ENCODE results near the gene CEP68.
"Not testable (repeated sequence)": the region's sequence is repeated elsewhere in the genome, so short reads cannot be mapped to it uniquely, and the experiment has no call there.

The CEP68 gene

DNA sequence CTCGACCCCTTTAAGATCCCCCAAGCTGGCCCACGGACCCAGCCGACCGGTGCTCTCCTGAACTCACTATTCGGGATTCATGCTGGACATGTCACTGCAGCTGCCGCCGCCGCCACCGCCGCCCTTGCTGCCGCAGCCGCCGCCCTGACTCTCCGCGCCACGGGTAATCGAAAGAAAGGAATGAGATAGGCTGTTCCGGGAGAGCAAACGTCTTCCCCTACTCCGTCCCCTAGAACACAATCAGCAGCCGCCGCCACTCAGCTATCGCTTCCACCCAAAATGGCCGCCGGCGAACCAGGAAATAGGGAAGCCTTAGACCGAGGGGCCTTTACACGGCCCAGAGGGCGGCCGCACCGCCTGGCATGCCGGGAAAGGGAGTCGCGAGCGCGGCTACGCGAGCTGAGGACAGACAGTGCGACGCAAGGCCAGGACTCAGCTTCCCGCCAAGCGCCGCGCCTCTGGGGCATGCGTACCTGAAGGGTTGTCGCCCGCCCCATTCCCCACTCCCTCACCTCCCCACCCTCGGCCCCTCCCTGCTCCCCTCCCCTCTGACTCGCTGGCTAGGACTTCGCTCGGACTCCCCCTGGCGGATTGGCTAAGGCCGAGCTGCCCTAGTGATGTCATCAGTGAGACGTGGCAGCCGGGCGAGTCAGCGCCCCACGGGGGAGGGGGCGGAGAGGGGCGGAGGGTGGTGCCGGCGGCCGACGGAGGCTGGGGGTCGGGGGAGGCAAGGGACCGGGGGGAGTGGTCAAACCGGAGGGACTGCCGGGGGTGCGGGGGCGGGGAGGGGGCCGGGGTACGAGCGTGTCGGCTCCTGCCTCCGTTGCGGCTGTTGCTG is 73.8 kb downstream of the CEP68 start, which contains the start of gene RAB1A:
Gene RAB1A (minus strand): TSS at position 281 of the 838 bp plus-strand sequence. CDS start 191 bp downstream, at position 90.
- DNase-seq (ENCODE audit: low read depth in 2 of 2), result peak; percentile 97 to 98

DNA sequence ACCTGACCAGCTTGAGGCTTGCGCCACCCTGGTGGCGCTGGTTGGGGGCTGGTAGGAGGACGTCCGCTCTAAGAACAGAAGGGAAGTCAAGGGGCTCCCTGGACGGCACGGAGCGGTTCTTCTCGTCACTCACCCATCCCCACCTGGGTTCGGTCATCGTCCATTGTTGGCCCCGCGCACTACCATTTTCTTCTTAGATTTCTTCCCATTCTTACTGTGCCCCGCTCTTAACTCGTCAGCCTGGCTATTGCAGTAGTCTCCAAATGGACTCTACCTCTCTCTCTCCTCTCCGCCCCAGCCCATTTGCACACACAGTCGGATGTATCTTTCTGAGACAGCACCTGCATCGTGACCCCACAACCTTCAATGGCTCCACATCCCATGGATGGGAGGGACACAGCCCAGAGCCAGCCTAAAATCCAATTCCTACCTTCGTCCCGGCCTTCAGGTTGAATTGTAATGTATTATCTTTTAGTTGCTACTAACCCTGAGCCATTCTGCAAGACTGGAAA is 74.5 kb downstream of the CEP68 start:
- DNase-seq (ENCODE audit: low read depth in 2 of 2), result no peak

DNA sequence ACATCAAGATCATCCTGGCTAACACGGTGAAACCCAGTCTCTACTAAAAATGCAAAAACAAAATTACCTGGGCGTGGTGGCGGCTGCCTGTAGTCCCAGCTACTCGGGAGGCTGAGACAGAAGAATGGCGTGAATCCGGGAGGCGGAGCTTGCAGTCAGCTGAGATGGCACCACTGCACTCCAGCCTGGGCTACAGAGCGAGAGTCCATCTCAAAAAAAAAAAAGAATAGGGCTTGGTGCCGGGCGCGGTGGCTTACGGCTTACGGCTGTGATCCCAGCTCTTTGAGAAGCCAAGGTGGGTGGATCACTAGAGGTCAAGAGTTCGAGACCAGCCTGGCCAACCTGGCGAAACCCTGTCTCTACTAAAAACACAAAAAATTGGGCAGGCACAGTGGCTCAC is 76.7 kb downstream of the CEP68 start:
- not testable (repeated sequence) for DNase-seq (ENCODE audit: low read depth in 2 of 2)

DNA sequence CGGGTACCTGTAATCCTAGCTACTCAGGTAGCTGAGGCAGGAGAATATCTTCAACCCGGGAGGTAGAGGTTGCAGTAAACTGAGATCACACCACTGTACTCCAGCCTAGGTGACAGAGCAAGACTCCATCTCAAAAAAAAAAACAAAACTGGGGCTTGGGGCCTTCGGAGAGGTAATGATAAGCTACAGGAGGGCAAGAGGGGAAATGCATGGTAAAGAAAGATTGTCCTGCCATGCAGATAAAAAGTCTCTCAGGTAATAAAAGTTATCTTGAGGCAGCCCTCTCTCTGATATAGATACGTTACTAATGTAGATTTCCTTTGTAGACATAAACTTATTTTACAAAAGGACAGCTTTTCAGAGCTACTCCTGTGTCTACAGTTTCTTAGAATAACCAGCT is 77.4 kb downstream of the CEP68 start:
- DNase-seq (ENCODE audit: low read depth in 2 of 2), result no peak

DNA sequence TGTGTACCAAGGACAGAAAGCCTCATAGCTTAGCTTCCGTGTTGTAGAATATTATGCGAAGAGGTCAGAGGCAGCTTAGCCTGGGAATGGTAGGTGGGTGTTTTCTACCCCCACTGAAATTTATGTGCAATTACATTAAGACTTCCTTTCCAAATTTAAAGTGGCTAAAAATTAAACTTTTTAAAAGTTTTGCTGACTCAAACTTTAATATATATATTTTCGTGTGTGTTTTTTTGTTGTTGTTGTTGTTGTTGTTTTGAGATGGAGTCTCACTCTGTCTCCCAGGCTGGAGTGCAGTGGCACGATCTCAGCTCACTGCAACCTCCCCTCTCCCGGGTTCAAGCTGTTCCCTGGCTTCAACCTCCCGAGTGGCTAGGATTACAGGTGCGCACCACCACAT is 77.9 kb downstream of the CEP68 start:
- DNase-seq (ENCODE audit: low read depth in 2 of 2), result no peak

DNA sequence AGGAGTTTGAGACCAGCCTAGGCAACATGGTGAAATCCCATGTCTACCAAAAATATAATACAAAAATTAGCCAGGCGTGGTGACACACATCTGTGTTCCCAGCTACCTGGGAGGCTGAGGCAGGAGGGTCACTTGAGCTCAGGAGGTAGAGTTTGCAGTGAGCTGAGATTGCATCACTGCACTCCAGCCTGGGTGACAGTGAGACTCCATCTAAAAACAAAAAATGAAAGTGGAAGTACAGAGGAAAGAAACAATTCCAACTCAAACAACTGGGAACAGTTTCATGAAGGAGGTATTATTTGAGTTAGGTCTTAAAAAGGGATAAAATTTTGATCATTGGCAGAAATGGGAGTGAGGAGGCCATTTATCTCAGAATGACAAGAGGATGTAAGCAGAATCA is 80.0 kb downstream of the CEP68 start:
- no peak for DNase-seq (ENCODE audit: low read depth in 2 of 2)
